Measurements from ENCODE around the gene TBR1.

TBR1 gene

DNA sequence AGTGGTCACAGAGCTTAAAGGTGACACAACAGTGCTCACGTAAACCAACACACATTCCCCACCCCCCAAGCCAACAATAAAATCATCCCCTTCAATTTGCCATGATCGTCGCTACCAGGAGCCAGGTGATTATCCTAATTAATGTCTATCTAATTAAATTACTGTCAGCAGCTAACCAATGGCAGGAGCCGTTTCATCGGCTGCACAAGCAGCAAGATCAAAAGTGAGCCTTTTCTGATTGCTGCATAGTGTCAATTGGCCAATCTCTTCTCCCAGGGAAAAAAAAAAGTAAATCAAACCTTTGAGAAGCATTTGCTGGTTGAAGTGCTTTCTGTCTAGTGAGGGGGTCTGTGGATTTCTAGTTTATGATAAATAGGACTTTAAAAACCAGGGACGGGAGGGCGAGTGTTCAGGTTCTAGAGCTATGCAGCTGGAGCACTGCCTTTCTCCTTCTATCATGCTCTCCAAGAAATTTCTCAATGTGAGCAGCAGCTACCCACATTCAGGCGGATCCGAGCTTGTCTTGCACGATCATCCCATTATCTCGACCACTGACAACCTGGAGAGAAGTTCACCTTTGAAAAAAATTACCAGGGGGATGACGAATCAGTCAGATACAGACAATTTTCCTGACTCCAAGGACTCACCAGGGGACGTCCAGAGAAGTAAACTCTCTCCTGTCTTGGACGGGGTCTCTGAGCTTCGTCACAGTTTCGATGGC is at the start of gene TBR1:
TSS of gene TBR1 (plus strand) at position 311 of the 721 bp plus-strand sequence. CDS start at position 425, 114 bp downstream.
- TF ChIP-seq, protein P1, sequence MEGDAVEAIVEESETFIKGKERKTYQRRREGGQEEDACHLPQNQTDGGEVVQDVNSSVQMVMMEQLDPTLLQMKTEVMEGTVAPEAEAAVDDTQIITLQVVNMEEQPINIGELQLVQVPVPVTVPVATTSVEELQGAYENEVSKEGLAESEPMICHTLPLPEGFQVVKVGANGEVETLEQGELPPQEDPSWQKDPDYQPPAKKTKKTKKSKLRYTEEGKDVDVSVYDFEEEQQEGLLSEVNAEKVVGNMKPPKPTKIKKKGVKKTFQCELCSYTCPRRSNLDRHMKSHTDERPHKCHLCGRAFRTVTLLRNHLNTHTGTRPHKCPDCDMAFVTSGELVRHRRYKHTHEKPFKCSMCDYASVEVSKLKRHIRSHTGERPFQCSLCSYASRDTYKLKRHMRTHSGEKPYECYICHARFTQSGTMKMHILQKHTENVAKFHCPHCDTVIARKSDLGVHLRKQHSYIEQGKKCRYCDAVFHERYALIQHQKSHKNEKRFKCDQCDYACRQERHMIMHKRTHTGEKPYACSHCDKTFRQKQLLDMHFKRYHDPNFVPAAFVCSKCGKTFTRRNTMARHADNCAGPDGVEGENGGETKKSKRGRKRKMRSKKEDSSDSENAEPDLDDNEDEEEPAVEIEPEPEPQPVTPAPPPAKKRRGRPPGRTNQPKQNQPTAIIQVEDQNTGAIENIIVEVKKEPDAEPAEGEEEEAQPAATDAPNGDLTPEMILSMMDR (conservative IDR thresholded peaks at IDR 0.05; ENCODE audit: low read depth): no peak
- ChIA-PET CTCF (interaction anchor here (0.7 kb wide), 1 partner anchor 471 kb away, joined by 3 read pairs; no protein-coding TSS in a partner anchor), POLR2A (ENCODE audit: low non-redundant PET) (no interaction called here)
- H3K27ac ChIP-seq: no peak within 1 kb of the TSS
- no peak for DNase-seq (ENCODE audit: low spot score)

DNA sequence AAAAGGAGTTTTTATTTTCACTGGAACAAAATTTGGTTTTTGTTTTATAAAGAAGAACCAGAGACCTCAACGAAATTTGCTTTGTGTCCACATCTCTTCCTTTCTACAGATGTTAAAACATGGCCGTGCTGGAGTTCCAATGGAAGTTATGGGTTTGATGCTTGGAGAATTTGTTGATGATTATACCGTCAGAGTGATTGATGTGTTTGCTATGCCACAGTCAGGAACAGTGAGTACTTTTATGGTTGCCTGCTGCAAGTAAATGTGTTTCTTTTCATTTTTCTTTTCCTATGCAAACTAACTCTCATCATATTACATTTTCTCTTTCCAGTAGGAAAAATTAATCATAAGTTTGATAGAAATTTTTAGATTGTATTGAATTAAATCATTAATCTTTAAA is 48.4 kb upstream of the TBR1 start:
- DNase-seq (ENCODE audit: low spot score): no peak
- H3K27ac ChIP-seq: no peak overlapping the region
- ChIA-PET CTCF (interaction anchor here (0.7 kb wide), 1 partner anchor 162 kb away, joined by 3 read pairs; no protein-coding TSS in a partner anchor), POLR2A (ENCODE audit: low non-redundant PET) (no interaction called here)
- TF ChIP-seq, protein P1 (conservative IDR thresholded peaks at IDR 0.05; ENCODE audit: low read depth): no peak

DNA sequence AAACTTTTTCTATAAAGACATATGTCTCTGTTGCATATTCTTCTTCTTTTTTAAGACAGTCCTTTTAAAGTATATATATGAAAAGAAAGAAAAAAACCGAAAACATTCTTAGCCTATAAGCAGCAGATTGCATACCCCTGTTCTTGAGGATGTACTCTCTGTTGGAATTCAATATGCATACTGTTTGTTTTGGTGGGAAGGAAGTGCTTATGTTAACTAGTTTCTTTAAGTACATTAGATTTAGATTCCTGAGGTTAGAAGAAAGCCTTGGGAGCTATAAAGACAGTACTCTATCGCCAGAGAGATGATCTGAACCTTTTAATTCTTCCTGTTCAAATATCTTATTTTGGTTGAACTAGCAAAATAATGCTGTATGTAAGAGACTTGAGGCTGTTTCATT is 46.8 kb upstream of the TBR1 start:
- no peak overlapping the region for H3K27ac ChIP-seq
- DNase-seq (ENCODE audit: low spot score): no peak
- POLR2A ChIA-PET (ENCODE audit: low non-redundant PET): no interaction called here
- TF ChIP-seq, protein P1 (conservative IDR thresholded peaks at IDR 0.05; ENCODE audit: low read depth): no peak
- CTCF ChIA-PET: no interaction called here

DNA sequence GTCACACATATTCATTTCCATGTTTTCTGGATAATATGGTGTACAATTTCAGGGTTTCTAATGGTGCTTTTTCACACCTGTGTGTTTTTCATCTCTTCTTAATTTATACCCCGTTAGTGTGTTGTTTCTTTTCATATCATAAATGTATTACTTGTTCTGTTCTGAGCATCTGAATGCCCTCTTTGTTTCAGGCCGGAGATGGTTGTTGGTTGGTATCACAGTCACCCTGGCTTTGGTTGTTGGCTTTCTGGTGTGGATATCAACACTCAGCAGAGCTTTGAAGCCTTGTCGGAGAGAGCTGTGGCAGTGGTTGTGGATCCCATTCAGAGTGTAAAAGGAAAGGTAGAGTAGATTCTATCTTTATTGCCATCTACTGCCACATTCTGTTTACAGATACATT is 45.1 kb upstream of the TBR1 start:
- CTCF ChIA-PET: no interaction called here
- DNase-seq (ENCODE audit: low spot score): no peak
- H3K27ac ChIP-seq: no peak overlapping the region
- TF ChIP-seq, protein P1 (conservative IDR thresholded peaks at IDR 0.05; ENCODE audit: low read depth): no peak
- POLR2A ChIA-PET (ENCODE audit: low non-redundant PET): no interaction called here

DNA sequence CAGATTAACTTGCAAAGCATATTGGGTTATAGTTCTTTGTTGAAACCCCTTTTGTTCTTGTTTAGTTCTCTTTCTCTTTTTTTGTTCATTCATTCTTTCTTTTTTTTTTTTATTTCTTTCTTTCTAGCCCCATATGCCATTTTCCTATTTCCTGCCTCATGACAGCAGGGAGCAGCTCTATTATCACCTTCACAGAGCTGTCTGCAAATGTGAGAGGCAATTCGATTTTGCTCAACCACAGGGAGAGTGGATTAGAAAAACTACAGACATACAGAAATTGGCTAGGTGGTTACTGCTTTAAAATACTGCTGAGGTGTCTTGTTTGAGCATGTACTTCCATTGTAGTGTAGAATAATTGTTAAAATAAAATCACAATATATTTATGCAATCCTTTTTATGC is 44.2 kb upstream of the TBR1 start:
- ChIA-PET CTCF (no interaction called here), POLR2A (ENCODE audit: low non-redundant PET) (no interaction called here)
- TF ChIP-seq, protein P1 (conservative IDR thresholded peaks at IDR 0.05; ENCODE audit: low read depth): no peak
- no peak for DNase-seq (ENCODE audit: low spot score)
- no peak overlapping the region for H3K27ac ChIP-seq

DNA sequence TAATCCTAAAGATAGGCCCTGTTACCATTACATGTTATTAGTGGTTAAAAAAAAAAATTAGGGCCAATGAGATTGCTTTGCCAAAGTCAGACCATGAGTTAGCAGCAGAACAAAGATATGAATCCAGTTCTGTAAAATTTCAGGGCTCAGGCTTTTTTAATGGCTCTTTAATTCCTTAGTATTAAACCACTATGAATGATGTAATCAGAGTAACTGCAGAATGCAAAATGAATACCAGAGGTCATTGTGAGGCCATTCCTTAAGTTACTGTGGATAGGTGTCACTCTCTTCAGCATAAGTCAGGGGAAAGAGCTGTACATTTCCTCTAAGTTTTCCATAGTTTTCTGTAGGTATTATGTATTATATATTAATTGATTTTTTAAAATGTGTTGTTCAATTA is 42.2 kb upstream of the TBR1 start:
- POLR2A ChIA-PET (ENCODE audit: low non-redundant PET): no interaction called here

More for the DNA sequence above, 42.2 kb upstream of the TBR1 start:
- TF ChIP-seq, protein P1 (conservative IDR thresholded peaks at IDR 0.05; ENCODE audit: low read depth): no peak
- no peak overlapping the region for H3K27ac ChIP-seq
- DNase-seq (ENCODE audit: low spot score): no peak
- CTCF ChIA-PET: interaction anchor here (0.6 kb wide), 1 partner anchor 28 kb away, joined by 3 read pairs; no protein-coding TSS in a partner anchor
